Peyer's patch (tissue), 4 donors: ENCODE results near the gene INSYN1. TPM values are rescaled to one million over a fixed set of nuclear protein-coding genes. Genes with fewer than 3 reads are reported as not detected.
"Not testable (repeated sequence)": the region's sequence is repeated elsewhere in the genome, so short reads cannot be mapped to it uniquely, and the experiment has no call there.

Source experiments
- DNase-seq, 3 donors: peaks; one replicate each; pipeline ENCODE4 v3.0.0-alpha.2; 2017 to 2019
- H3K27ac ChIP-seq, 4 donors: fragments of 200-600 bp; sonication (generic); one replicate each; pipeline ENCODE4 v1.5.1; 2016 to 2019
- H3K27me3 ChIP-seq, 2 donors: fragments of 200-600 bp; sonication (generic); one replicate each; pipeline ENCODE4 v1.5.1; 2019
- H3K36me3 ChIP-seq, 3 donors: fragments of 200-600 bp; sonication (generic); one replicate each; pipeline ENCODE4 v1.5.1; 2016 to 2019
- H3K4me1 ChIP-seq, 4 donors: fragments of 200-600 bp; sonication (generic); one replicate each; pipeline ENCODE4 v1.5.1; 2016 to 2019
- H3K4me3 ChIP-seq, 4 donors: fragments of 200-600 bp; sonication (generic); 1 replicate in 3 of 4; 2 replicates in 1 of 4; pipeline ENCODE4 v1.5.1; 2016 to 2019; ENCODE audit warnings: mild to moderate bottlenecking in 1 of 4
- H3K9me3 ChIP-seq, 4 donors: fragments of 200-600 bp; sonication (generic); one replicate each; pipeline ENCODE4 v1.5.1; 2016 to 2019; ENCODE audit warnings: mild to moderate bottlenecking in 1 of 4
- POLR2A ChIP-seq, 2 donors: fragments of 450-650 bp; IDR thresholded peaks; one replicate each; pipeline ENCODE4 v1.5.1; 2017; ENCODE audit warnings: antibody characterized with exemption in 2 of 2, mild to moderate bottlenecking in 2 of 2, moderate library complexity in 2 of 2
- total RNA-seq, 4 donors: library from RNA; depleted of rRNA; stranded (reverse); fragments of >200 nt; gene quantifications; one replicate each; pipeline ENCODE4 v1.1.0, GENCODE V29; 2016
- TF ChIP-seq, protein P1 (sequence below), 6 experiments: fragments of 450-650 bp in 4 of 6; fragments of 200-600 bp in 2 of 6; sonication (generic) in 1 of 6; IDR thresholded peaks; one replicate each; pipeline ENCODE4 v1.5.1; 2017 to 2019; ENCODE audit warnings: antibody characterized with exemption in 6 of 6, mild to moderate bottlenecking in 3 of 6, moderate library complexity in 1 of 6

INSYN1 gene
- total RNA-seq, 4 donors from 2014 or later, result 0.13 to 3.3 (median 2.2) TPM; not detected in 1

DNA sequence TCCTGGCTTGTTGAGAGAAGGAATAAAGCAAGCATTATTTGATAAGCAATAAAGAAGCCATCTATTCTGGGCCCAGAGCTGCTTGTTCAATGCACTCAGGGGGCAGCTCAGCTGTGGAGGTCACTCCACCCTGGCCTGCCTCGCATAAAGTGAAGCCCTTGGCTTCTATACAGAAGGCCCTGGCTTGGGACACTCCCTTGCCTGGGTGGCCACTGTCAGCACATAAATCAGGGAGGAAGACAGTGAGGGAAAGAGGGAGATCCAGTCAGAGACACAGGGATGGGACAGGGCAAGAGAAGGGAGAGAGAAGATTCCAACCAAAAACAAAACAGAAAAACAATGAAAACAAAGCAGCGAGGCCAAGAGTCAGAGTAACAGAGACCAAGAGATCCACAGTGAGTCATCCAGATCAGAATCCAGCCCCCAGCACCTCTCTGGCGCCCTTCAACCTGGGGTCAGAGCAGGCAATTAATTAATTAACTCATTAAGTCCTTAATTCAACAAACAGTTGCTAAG is 11.8 kb downstream of the INSYN1 start:
- no peaks in the 10 kb centered on the region for H3K36me3 ChIP-seq
- TF ChIP-seq, protein P1, sequence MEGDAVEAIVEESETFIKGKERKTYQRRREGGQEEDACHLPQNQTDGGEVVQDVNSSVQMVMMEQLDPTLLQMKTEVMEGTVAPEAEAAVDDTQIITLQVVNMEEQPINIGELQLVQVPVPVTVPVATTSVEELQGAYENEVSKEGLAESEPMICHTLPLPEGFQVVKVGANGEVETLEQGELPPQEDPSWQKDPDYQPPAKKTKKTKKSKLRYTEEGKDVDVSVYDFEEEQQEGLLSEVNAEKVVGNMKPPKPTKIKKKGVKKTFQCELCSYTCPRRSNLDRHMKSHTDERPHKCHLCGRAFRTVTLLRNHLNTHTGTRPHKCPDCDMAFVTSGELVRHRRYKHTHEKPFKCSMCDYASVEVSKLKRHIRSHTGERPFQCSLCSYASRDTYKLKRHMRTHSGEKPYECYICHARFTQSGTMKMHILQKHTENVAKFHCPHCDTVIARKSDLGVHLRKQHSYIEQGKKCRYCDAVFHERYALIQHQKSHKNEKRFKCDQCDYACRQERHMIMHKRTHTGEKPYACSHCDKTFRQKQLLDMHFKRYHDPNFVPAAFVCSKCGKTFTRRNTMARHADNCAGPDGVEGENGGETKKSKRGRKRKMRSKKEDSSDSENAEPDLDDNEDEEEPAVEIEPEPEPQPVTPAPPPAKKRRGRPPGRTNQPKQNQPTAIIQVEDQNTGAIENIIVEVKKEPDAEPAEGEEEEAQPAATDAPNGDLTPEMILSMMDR (IDR thresholded peaks at IDR 0.05), result no peak
- no peak for TF ChIP-seq POLR2A (IDR thresholded peaks at IDR 0.05)
- DNase-seq, result no peak
- no peaks in the 10 kb centered on the region for H3K9me3 ChIP-seq
- H3K4me3 ChIP-seq, result no peak overlapping the region
- H3K27me3 ChIP-seq, result no peaks in the 10 kb centered on the region
- H3K27ac ChIP-seq, result no peak overlapping the region
- H3K4me1 ChIP-seq, result no peaks in the 10 kb centered on the region

DNA sequence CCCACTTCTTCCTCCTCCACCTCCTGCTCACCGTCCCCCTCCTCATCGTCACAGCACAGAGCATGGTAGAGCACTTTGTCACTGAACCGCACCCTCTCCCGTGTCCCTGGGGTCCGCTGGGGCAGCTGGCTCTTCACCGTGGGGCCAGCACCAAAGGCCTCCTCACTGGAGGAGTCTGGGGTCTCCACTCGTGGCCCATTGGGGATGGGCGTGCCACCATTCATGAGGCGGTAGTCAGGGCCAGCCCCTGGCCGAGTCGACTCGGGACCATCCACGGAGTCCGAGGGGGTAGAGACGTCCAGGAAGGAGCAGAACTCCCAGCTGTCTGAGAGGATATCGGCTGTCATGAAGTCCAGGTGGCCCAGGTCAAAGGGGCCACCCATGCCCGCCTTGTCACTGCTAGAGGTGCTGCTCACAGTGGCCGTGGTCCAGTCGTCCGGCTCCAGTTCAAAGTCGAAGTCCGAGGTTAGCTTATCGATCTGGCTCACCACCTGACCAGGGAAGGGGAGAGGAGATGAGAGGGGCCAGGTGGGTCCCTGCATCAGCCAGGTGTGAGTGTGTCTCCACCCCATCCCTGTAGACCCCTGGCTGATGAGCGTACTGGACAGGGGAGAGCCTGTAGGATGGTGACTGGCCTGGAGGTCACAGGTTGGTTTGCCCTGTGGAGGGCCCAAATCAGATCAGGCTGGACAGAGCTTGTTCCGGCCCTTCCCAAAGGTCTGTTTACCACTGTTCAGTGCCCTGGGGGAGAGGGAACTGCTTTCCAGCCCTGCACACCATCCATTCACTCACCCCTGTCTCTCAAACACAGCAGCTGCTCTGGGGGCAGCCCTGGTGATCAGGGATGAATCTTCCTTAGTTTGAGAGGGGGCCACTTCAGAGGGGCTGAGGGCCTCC is 12.8 kb downstream of the INSYN1 start:
- DNase-seq, result no peak
- H3K4me3 ChIP-seq, result no peak overlapping the region
- no peaks in the 10 kb centered on the region for H3K9me3 ChIP-seq
- no peaks in the 10 kb centered on the region for H3K27me3 ChIP-seq
- H3K36me3 ChIP-seq, result no peaks in the 10 kb centered on the region
- H3K27ac ChIP-seq, result no peak overlapping the region
- no peaks in the 10 kb centered on the region for H3K4me1 ChIP-seq
- TF ChIP-seq, protein P1 (IDR thresholded peaks at IDR 0.05), result no peak
- TF ChIP-seq POLR2A (IDR thresholded peaks at IDR 0.05), result no peak

DNA sequence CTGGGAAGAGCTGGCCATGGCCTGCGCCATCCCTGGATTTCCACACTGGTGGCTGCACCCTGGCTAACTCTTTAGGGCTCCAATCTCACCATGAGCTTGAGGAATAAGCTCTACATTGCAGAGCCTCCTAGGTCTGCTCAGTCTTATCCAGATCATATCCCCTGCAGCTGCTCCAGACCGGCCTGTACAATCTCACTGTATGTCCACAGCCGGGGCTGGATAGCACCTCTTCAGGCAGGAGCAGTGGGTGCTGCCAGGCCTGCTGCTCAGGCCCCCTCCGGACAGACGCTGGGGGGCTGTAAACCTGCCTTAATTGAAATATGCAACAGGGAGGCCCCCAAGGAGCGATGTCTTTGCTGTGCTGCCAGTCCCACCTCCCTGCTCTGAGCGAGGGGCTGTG is 15.6 kb downstream of the INSYN1 start:
- TF ChIP-seq POLR2A (IDR thresholded peaks at IDR 0.05), result no peak
- TF ChIP-seq, protein P1 (IDR thresholded peaks at IDR 0.05), result no peak
- no peak for DNase-seq
- Histone ChIP-seq H3K9me3 (no peaks in the 10 kb centered on the region), H3K27me3 (no peaks in the 10 kb centered on the region), H3K4me3 (no peak overlapping the region), H3K27ac (no peak overlapping the region), H3K4me1 (no peaks in the 10 kb centered on the region), H3K36me3 (no peaks in the 10 kb centered on the region)

DNA sequence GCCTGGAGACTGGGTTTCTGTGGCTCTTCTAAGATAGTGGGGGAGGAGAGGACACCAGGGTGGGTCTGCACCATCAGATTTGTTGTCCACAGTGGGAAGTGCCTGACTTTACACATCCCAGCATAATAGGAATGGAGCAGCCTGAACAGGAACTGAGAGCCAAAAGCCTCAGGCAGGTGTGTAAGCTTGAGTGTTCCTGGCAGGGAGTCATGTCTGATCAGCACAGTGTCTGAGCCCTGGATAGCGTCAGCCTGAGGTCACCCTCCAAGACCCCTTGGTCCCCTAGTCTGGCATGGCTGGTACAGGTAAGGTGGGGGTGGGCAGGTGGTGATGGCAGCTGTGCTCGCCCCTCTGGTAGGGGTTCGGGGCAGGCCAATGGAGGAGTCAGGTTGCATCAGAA is 20.2 kb downstream of the INSYN1 start:
- TF ChIP-seq, protein P1 (IDR thresholded peaks at IDR 0.05), result no peak
- TF ChIP-seq POLR2A (IDR thresholded peaks at IDR 0.05), result no peak
- no peak for DNase-seq
- H3K9me3 ChIP-seq, result no peaks in the 10 kb centered on the region

DNA sequence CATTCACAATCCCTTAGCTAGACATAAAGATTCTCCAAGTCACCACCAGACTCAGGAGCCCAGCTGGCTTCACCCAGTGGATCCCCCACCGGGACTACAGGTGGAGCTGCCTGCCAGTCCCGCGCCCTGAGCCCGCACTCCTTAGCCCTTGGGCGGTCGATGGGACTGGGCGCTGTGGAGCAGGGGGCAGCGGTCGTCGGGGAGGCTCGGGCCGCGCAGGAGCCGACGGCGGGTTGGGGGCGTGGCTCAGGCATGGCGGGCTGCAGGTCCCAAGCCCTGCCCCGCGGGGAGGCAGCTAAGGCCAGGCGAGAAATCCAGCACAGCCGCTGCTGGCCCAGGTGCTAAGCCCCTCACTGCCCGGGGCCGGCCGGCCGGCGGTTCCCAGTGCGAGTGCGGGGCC is 21.1 kb downstream of the INSYN1 start:
- not testable (repeated sequence) for H3K27ac ChIP-seq, H3K4me3 ChIP-seq, H3K4me1 ChIP-seq, DNase-seq, H3K27me3 ChIP-seq, H3K36me3 ChIP-seq, H3K9me3 ChIP-seq

More for the DNA sequence above, 20.2 kb downstream of the INSYN1 start:
- H3K4me1 ChIP-seq, result no peaks in the 10 kb centered on the region
- no peak overlapping the region for H3K27ac ChIP-seq
- H3K4me3 ChIP-seq, result no peak overlapping the region
- H3K36me3 ChIP-seq, result no peaks in the 10 kb centered on the region
- no peaks in the 10 kb centered on the region for H3K27me3 ChIP-seq

DNA sequence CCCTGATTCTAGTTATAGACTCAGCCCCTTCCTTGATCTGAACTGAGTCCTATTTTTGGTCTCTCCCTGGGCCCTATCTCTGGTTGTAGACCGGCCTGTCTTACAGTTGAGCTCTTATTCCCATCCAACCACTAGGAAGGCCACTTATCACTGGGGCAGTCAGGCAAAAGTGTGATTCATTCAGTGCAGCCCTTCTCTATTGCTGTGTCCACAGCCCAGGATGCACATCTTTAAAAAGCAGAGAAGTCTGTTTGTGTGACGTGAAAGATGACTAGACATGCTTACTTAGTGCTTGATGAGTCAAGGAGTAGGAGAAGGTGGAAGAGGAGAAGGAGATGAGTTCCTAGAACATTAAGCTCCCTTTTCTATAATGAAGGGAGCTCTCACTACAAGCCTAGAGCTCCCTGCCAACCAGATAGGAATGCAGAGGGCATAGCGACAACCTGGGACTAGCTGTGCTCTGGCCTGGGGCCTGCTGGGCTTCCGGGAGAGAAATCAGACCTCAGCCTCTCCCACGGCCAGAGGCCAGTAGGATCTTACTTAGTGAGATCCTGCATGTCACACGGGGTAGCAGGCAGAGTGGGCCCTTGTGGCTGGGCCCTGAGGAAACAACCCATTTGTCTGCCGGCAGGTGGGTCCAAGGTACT is 25.7 kb downstream of the INSYN1 start:
- no peak for DNase-seq
- H3K36me3 ChIP-seq, result no peaks in the 10 kb centered on the region
- no peaks in the 10 kb centered on the region for H3K27me3 ChIP-seq
- H3K9me3 ChIP-seq, result no peaks in the 10 kb centered on the region
- H3K27ac ChIP-seq, result no peak overlapping the region
- H3K4me1 ChIP-seq, result no peaks in the 10 kb centered on the region
- no peak overlapping the region for H3K4me3 ChIP-seq
- TF ChIP-seq POLR2A (IDR thresholded peaks at IDR 0.05), result no peak
- TF ChIP-seq, protein P1 (IDR thresholded peaks at IDR 0.05), result no peak
